ENCODE data around the gene TEKT3. TPM values are rescaled to one million over a fixed set of nuclear protein-coding genes. Genes with fewer than 3 reads are reported as not detected.

The TEKT3 gene
- total RNA-seq, 4 donors from 2014 or later = 0.83 TPM; not detected in 3

DNA sequence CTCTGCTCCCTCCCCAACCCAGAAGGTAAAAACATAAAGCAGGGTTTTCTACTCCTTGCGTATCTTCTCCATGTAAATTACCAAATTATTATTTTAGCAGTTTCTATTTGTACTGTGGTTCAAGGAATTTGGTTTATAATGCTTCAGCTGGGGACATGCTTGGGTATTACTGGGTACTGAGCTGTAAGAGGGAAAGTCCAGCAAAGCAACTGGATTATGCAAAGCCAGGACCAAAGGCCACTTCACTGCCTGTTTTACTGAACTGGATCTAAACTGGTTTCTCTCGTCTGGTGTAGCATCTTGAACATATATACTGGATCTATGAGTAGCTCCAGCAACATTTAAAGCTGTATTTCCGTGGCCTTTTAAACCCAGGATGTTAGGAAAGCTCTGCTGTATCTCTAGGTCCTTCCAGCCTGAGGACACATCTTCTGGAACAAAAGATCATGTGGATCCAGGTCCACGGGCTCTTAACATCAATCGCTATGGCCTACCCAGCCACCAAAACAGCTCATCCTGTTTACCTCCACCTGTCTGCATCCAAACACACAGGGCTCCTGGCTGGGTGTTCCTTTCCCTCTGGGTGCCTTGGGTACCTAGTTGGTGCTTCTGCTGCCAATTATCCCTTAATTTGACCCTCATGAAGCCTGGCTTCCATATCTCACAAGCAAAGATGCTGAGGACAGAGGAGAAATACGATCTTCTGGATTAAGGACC lies 83.4 kb downstream of the TEKT3 start:
- 56 to 63% methylated on average over 5 to 6 of the region's 6 CpGs for WGBS, 2 donors
- H3K27ac ChIP-seq = peak overlapping the region in 3 of 4 donors; percentile 71 to 95 (median 92)
- no peak for DNase-seq
- intact Hi-C loops (cut with DNase I) = no loop called here
- H3K4me1 ChIP-seq = peaks cover 2 to 99% (median 47%) of the 10 kb centered on the region in 3 donors
- H3K9me3 ChIP-seq = no peaks in the 10 kb centered on the region
- H3K4me3 ChIP-seq = peak overlapping the region in 3 of 4 donors; percentile 1 to 77 (median 58)
- TF ChIP-seq, protein P1, sequence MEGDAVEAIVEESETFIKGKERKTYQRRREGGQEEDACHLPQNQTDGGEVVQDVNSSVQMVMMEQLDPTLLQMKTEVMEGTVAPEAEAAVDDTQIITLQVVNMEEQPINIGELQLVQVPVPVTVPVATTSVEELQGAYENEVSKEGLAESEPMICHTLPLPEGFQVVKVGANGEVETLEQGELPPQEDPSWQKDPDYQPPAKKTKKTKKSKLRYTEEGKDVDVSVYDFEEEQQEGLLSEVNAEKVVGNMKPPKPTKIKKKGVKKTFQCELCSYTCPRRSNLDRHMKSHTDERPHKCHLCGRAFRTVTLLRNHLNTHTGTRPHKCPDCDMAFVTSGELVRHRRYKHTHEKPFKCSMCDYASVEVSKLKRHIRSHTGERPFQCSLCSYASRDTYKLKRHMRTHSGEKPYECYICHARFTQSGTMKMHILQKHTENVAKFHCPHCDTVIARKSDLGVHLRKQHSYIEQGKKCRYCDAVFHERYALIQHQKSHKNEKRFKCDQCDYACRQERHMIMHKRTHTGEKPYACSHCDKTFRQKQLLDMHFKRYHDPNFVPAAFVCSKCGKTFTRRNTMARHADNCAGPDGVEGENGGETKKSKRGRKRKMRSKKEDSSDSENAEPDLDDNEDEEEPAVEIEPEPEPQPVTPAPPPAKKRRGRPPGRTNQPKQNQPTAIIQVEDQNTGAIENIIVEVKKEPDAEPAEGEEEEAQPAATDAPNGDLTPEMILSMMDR (IDR thresholded peaks at IDR 0.05) = no peak
- TF ChIP-seq POLR2A (IDR thresholded peaks at IDR 0.05) = no peak
- H3K36me3 ChIP-seq = peaks cover 0 to 45% (median 0%) of the 10 kb centered on the region in 3 donors
- peaks cover 0 to 46% (median 3%) of the 10 kb centered on the region in 4 donors for H3K27me3 ChIP-seq

DNA sequence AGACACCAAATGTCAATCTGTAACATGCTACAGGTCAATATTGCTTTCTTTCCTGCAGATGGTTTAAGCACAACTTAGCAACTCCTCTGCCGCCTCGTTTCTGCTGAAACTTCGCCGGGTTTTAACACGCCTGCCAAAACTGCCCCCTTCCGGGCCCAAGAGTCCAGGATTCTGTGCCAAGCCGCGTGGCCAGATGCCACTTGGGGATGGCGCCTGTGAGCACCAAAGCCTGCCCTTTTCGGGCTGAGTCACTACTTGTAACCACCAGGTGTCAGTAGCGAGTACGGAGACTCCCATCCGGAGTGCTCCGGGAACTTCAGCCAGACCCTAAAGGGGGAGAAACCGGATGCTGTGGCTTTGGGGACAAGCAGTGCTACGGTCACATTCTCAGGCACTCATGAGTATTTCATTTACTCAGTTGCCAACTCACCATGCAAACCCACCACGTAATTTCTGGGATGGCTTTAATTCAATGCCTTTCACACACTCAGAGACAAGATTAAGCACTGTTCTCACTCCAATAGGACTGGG lies 84.1 kb downstream of the TEKT3 start:
- no peaks in the 10 kb centered on the region for H3K9me3 ChIP-seq
- peaks cover 0 to 52% (median 0%) of the 10 kb centered on the region in 3 donors for H3K36me3 ChIP-seq
- intact Hi-C loops (cut with DNase I) = no loop called here
- H3K27ac ChIP-seq = peak overlapping the region in 3 of 4 donors; percentile 71 to 95 (median 92)
- peaks cover 0 to 39% (median under 1%) of the 10 kb centered on the region in 4 donors for H3K27me3 ChIP-seq
- H3K4me3 ChIP-seq = peak overlapping the region in 3 of 4 donors; percentile 1 to 77 (median 58)
- WGBS, 2 donors = 0% methylated on average over 6 to 11 of the region's 17 CpGs
- TF ChIP-seq, protein P1 (IDR thresholded peaks at IDR 0.05) = peak; percentile 66 to 87 (median 74)
- TF ChIP-seq POLR2A (IDR thresholded peaks at IDR 0.05) = no peak
- H3K4me1 ChIP-seq = peaks cover 0 to 99% (median 47%) of the 10 kb centered on the region in 3 donors
- DNase-seq = no peak

DNA sequence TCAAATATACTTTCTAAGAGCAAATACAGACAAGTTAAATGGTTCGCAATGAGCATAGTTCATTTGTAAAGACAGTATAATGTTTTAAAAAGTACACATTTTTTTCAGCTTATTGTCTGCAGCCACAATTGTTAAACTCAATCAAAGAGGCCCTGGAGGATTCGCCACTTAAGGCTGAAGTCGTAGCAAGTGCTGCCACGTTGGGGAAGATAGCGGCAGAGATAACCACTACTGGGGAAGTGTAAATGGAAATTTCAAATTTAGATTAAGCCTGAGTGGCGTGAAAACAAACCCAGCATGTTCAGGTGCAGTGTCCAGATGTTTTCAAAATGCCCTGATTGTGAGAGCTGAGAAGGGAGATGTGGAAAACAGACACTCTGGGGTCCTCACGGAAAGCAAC lies 84.7 kb downstream of the TEKT3 start:
- peaks cover 0 to 99% (median 47%) of the 10 kb centered on the region in 3 donors for H3K4me1 ChIP-seq
- H3K4me3 ChIP-seq = peak overlapping the region in 2 of 4 donors; percentile 58 to 77
- 67 to 69% methylated on average over 7 of the region's 7 CpGs for whole genome bisulfite sequencing, 2 donors
- no peaks in the 10 kb centered on the region for H3K9me3 ChIP-seq
- peak overlapping the region in 2 of 4 donors; percentile 71 to 92 for H3K27ac ChIP-seq
- intact Hi-C loops (cut with DNase I) = no loop called here
- no peak for TF ChIP-seq POLR2A (IDR thresholded peaks at IDR 0.05)
- TF ChIP-seq, protein P1 (IDR thresholded peaks at IDR 0.05) = no peak
- no peak for DNase-seq
- peaks cover 0 to 33% (median 0%) of the 10 kb centered on the region in 4 donors for H3K27me3 ChIP-seq
- H3K36me3 ChIP-seq = peaks cover 0 to 58% (median 0%) of the 10 kb centered on the region in 3 donors

DNA sequence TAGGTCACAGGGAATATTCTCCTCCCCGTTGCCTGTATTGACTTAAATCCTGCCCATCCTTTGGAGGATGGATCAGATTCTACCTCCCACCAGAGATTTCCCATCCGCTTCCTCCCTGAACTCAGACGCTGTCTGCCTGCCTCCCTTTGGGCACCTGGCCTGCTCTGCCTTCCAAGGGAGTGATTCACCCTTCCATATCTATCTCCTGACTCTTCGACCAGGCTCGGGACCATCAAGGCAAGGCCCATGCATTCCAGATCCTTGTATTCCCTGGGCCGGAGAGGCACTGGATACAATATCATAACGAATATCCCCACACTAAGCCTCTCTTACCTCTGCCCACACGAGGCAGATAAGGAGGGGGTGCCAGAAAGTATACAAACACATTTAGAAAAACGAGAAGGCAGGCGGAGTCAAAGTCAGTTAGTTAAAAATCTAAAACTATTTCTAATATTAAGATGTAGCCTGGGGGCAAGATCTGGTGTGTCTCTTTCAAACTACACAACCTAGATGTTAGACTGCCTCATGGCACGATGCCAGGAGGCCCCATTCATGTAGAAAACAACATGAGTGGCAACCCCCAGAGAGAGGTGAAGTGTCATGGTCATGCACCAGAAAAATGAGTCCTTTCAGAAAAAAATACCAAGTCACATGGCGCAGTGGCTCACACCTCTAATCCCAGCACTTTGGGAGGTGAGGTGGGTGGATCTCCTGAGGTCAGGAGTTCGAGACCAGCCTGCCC lies 85.5 kb downstream of the TEKT3 start:
- Histone ChIP-seq H3K27ac (peak overlapping the region in 2 of 4 donors; percentile 8 to 46), H3K4me1 (peaks cover 0 to 99% (median 44%) of the 10 kb centered on the region in 3 donors), H3K9me3 (no peaks in the 10 kb centered on the region), H3K36me3 (peaks cover 0 to 66% (median 0%) of the 10 kb centered on the region in 3 donors), H3K4me3 (peak overlapping the region in 1 of 4 donors; percentile 17), H3K27me3 (peaks cover 0 to 25% (median 0%) of the 10 kb centered on the region in 4 donors)
- intact Hi-C loops (cut with DNase I) = no loop called here
- TF ChIP-seq, protein P1 (IDR thresholded peaks at IDR 0.05) = no peak
- DNase-seq = no peak
- 61 to 64% methylated on average over 12 to 13 of the region's 13 CpGs for WGBS, 2 donors

Small RNAs within 50 kb of the gene (small RNA-seq; reads per million reads assigned to genes)
- 0 reads per million in 4 donors for gene RNU6-799P

Other genes with a start within 250 kb of the TEKT3 start
- 100 to 1,000 TPM in 1 of 4 donors, 10 to 100 TPM in 2, 1 to 10 TPM in 1; 4.0 to 102 (median 27.3) TPM for gene PMP22, start 76.3 kb downstream of the TEKT3 start, total RNA-seq
- 1 to 10 TPM; 3.2 to 7.6 (median 3.8) TPM for gene CDRT4, start 126.0 kb upstream of the TEKT3 start, total RNA-seq
- gene TVP23C, start 221.9 kb upstream of the TEKT3 start, total RNA-seq = 10 to 100 TPM in 3 of 4 donors, 1 to 10 TPM in 1; 4.2 to 27.1 (median 18.5) TPM

All from esophagus squamous epithelium (tissue), 5 donors.